ENCODE data around the gene GVQW3. TPM values are rescaled to one million over a fixed set of nuclear protein-coding genes. Genes with fewer than 3 reads are reported as not detected.

The GVQW3 gene
- total and polyA plus RNA-seq, 8 donors, result 1.8 to 9.1 (median 3.6) TPM

- FAIRE-seq (no peak), DNase-seq (peak; percentile 63 to 89 (median 76)), ATAC-seq (peak; percentile 59 to 80 (median 69))
- Histone ChIP-seq H3K36me3 (no peaks in the 10 kb centered on the region), H3K27ac (peak overlapping the region; percentile 70 to 86 (median 76)), H3K9me3 (no peaks in the 10 kb centered on the region), H3K4me3 (peak overlapping the region; percentile 91 to 97 (median 96)), H3K4me1 (peaks cover 6 to 11% (median 10%) of the 10 kb centered on the region in 3 donors), H3K27me3 (no peaks in the 10 kb centered on the region)
- TF ChIP-seq CTCF (IDR thresholded peaks at IDR 0.05), result no peak
- intact Hi-C loops (cut with DNase I), result no loop called here
- 0 to 1% methylated on average over 52 to 56 of the region's 56 CpGs for WGBS, 2 donors
These were observed 64.3 kb downstream of the GVQW3 start for GRCh38 chr11:76445121-76446084.

- ATAC-seq (no peak), DNase-seq (no peak), FAIRE-seq (no peak)
- intact Hi-C loops (cut with DNase I), result no loop called here
- no peaks in the 10 kb centered on the region for H3K27me3 ChIP-seq
- H3K4me3 ChIP-seq, result no peak overlapping the region
- H3K4me1 ChIP-seq, result peaks cover under 1 to 5% (median 5%) of the 10 kb centered on the region in 3 donors
- WGBS, 2 donors, result 36 to 52% methylated on average over 2 of the region's 2 CpGs
- H3K9me3 ChIP-seq, result no peaks in the 10 kb centered on the region
- H3K27ac ChIP-seq, result no peak overlapping the region
- H3K36me3 ChIP-seq, result peaks cover 0 to 14% (median 0%) of the 10 kb centered on the region in 3 donors
- TF ChIP-seq CTCF (IDR thresholded peaks at IDR 0.05), result no peak
These were observed 67.4 kb downstream of the GVQW3 start for GRCh38 chr11:76448506-76448905.

DNA sequence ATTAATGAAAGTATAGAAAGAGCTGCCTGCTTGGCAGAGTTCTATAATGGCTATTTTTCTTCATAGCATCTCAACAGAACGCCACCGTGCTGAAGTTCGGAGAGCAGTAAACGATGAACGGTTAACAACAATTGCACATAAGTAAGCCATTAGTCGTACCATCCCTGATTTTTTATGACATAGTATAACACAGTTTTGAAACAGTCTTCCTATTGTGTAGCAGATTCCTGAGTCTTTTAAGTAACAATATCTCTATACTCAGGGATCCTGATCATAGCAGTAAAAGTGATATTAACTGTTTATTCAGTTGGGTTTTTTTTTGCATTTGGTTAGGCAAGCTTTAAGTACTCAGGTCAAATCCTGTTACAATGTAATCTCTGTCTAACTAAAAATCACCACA lies 72.1 kb downstream of the GVQW3 start:
- intact Hi-C loops (cut with DNase I), result no loop called here
- Histone ChIP-seq H3K27ac (no peak overlapping the region), H3K9me3 (no peaks in the 10 kb centered on the region), H3K36me3 (peaks cover 0 to 18% (median 0%) of the 10 kb centered on the region in 3 donors), H3K27me3 (no peaks in the 10 kb centered on the region), H3K4me1 (peaks cover 0 to 5% (median 0%) of the 10 kb centered on the region in 3 donors), H3K4me3 (no peak overlapping the region)
- TF ChIP-seq CTCF (IDR thresholded peaks at IDR 0.05), result no peak
- DNase-seq, result no peak
- no peak for FAIRE-seq
- 88 to 91% methylated on average over 6 of the region's 6 CpGs for WGBS, 2 donors
- no peak for ATAC-seq

DNA sequence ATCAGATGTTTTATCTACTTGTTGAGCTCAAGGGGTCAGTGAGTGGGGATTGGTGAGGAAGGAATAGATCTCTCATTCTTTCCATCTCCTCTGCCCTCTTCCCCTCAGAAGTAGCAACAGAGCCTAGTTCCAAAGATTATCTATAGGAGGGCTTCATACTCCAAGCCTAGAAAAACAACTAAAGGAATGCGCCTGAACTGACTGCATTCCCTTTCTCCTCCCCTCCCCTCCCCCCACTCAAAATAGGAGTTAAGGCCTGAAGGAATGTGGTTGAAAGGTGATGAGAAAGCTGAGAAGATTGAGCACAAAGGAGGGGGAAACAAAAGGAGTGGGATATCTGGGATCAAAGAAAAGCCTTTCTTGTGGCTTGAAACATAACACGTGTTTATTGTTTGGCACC lies 74.2 kb downstream of the GVQW3 start:
- no peak for DNase-seq
- intact Hi-C loops (cut with DNase I), result no loop called here
- Histone ChIP-seq H3K4me3 (no peak overlapping the region), H3K4me1 (peaks cover 0 to 5% (median 0%) of the 10 kb centered on the region in 3 donors), H3K27me3 (no peaks in the 10 kb centered on the region), H3K36me3 (peaks cover 0 to 18% (median 0%) of the 10 kb centered on the region in 3 donors), H3K27ac (no peak overlapping the region), H3K9me3 (no peaks in the 10 kb centered on the region)
- no peak for TF ChIP-seq CTCF (IDR thresholded peaks at IDR 0.05)
- no peak for ATAC-seq
- FAIRE-seq, result no peak
- WGBS, 2 donors, result 64 to 71% methylated on average over 2 of the region's 2 CpGs

GRCh38 chr11:76455931-76456330 lies 74.8 kb downstream of the GVQW3 start:
- H3K4me3 ChIP-seq, result no peak overlapping the region
- no peak for ATAC-seq
- TF ChIP-seq CTCF (IDR thresholded peaks at IDR 0.05), result no peak
- peaks cover 0 to 5% (median 0%) of the 10 kb centered on the region in 3 donors for H3K4me1 ChIP-seq
- FAIRE-seq, result no peak
- peaks cover 0 to 18% (median 0%) of the 10 kb centered on the region in 3 donors for H3K36me3 ChIP-seq
- H3K27ac ChIP-seq, result no peak overlapping the region
- H3K27me3 ChIP-seq, result no peaks in the 10 kb centered on the region
- DNase-seq, result no peak
- no peaks in the 10 kb centered on the region for H3K9me3 ChIP-seq
- intact Hi-C loops (cut with DNase I), result no loop called here

All from pancreas (tissue), 10 donors.